HepG2 (cell line): ENCODE results near the gene CRIM1. TPM values are rescaled to one million over a fixed set of nuclear protein-coding genes. Genes with fewer than 3 reads are reported as not detected.
A peak's percentile ranks its signal among the peaks of the same experiment; 100 is the strongest.

ENCODE experiments used
- ATAC-seq: fragments of 200-7000 bp; cut with Tn5 transposase; 3 replicates; pipeline ENCODE4 v1.9.1; 2020; ENCODE audit warnings: mild to moderate bottlenecking, moderate library complexity
- BruUV-seq: library from RNA; stranded (reverse); fragments of 400-500 nt; replicated peaks from 2 replicates; lab custom pipeline; 2021; lab: Mats Ljungman, UMichigan
- CTCF ChIA-PET: fragments of 300-600 bp; formaldehyde crosslinking; extraction: SDS; loops from one replicate; lab custom pipeline; 2021; ENCODE audit warnings: low total read pairs, inconsistent platforms, low intra/inter-chr PET ratio; lab: Yijun Ruan, JAX
- POLR2A ChIA-PET: fragments of 350-600 bp; sonication (Branson Sonifier 250); formaldehyde crosslinking; loops from one replicate; lab custom pipeline; 2020; ENCODE audit warnings: antibody characterized with exemption, inconsistent platforms; lab: Yijun Ruan, JAX
- DNase-seq: peaks from one replicate; pipeline ENCODE4 v3.0.0-alpha.2; 2015; ENCODE audit warnings: low spot score
- FAIRE-seq: peaks from 3 replicates; lab custom pipeline; 2011; peaks lifted over from hg19 to GRCh38; lab: Jason Lieb, UNC
- H2AFZ ChIP-seq: one replicate; pipeline ENCODE4 v1.6.1; 2011; ENCODE audit warnings: low read length, inconsistent platforms
- H3K27ac ChIP-seq: fragments of 300-600 bp; 3 replicates; pipeline ENCODE4 v1.8.0; 2011; ENCODE audit warnings: mixed run types, mild to moderate bottlenecking, mixed read lengths, low read length, inconsistent platforms; ENCODE audit not compliant: insufficient read depth; ENCODE audit errors: extremely low read length
- H3K27me3 ChIP-seq, 2 experiments: fragments of 200-600 bp in 1 of 2; 2 replicates in 1 of 2; 3 replicates in 1 of 2; pipeline versions ENCODE4 v1.6.0 to v1.8.0; 2011; ENCODE audit warnings: low read length in 2 of 2, mild to moderate bottlenecking in 2 of 2, moderate library complexity in 2 of 2, inconsistent platforms in 1 of 2; ENCODE audit not compliant: insufficient read depth in 2 of 2, control insufficient read depth in 1 of 2
- H3K36me3 ChIP-seq, 2 experiments: fragments of 200-600 bp in 1 of 2; replicated peaks in 1 of 2; 2 replicates in 1 of 2; 3 replicates in 1 of 2; pipeline versions ENCODE4 v1.5.1 to v1.8.0; 2011; ENCODE audit warnings: low read length in 2 of 2, inconsistent platforms in 1 of 2; ENCODE audit not compliant: insufficient read depth in 2 of 2, control insufficient read depth in 1 of 2
- H3K4me1 ChIP-seq: 2 replicates; pipeline ENCODE4 v1.5.1; 2012; ENCODE audit warnings: low read length, inconsistent platforms; ENCODE audit not compliant: insufficient read depth
- H3K4me2 ChIP-seq: 2 replicates; pipeline ENCODE4 v1.6.0; 2011; ENCODE audit warnings: low read depth, low read length, inconsistent platforms
- H3K4me3 ChIP-seq, 3 experiments: fragments of 200-600 bp in 1 of 3; sonication (generic), shearing (Covaris generic) in 1 of 3; replicated peaks in 1 of 3; 2 replicates each; pipeline ENCODE4 v1.5.1; 2011 to 2016; ENCODE audit warnings: low read length in 3 of 3, inconsistent platforms in 2 of 3, low read depth in 2 of 3, mild to moderate bottlenecking in 2 of 3, control low read depth in 1 of 3, mixed read lengths in 1 of 3; ENCODE audit not compliant: insufficient read depth in 1 of 3
- H3K79me2 ChIP-seq: one replicate; pipeline ENCODE4 v1.6.1; 2011; ENCODE audit warnings: low read length, inconsistent platforms; ENCODE audit not compliant: insufficient read depth
- H3K9ac ChIP-seq: 2 replicates; pipeline ENCODE4 v1.6.0; 2011; ENCODE audit warnings: mild to moderate bottlenecking, low read depth, low read length, inconsistent platforms; ENCODE audit not compliant: insufficient read depth
- H3K9me3 ChIP-seq: 2 replicates; pipeline ENCODE4 v1.5.1; 2012; ENCODE audit warnings: mild to moderate bottlenecking, low read length
- H4K20me1 ChIP-seq: 2 replicates; pipeline ENCODE4 v1.6.0; 2011; ENCODE audit warnings: inconsistent platforms, mild to moderate bottlenecking, low read length, moderate library complexity; ENCODE audit not compliant: insufficient read depth
- ARID5B ChIP-seq: IDR thresholded peaks from 2 replicates; pipeline ENCODE4 v1.4.0; 2020; ENCODE audit warnings: mild to moderate bottlenecking, missing genetic modification reagents
- CEBPG ChIP-seq: IDR thresholded peaks from 2 replicates; pipeline ENCODE4 v1.6.1; 2016
- HNRNPH1 ChIP-seq: fragments of 200-400 bp; formaldehyde crosslinking; optimal IDR thresholded peaks from 2 replicates; pipeline ENCODE3; 2017; ENCODE audit warnings: mild to moderate bottlenecking, low read depth, low read length
- MAFK ChIP-seq, 2 experiments: IDR thresholded peaks in 1 of 2; conservative IDR thresholded peaks in 1 of 2; 2 replicates each; pipeline ENCODE4 v1.6.1; 2011; ENCODE audit warnings: improper control_type of control experiment in 2 of 2, low read length in 2 of 2
- SAP130 ChIP-seq: IDR thresholded peaks from 2 replicates; pipeline ENCODE4 v1.6.1; 2016; ENCODE audit warnings: low read depth
- WIZ ChIP-seq: sonication (generic); formaldehyde crosslinking; IDR thresholded peaks from 2 replicates; pipeline ENCODE4 v1.5.1; 2020; ENCODE audit warnings: mild to moderate bottlenecking, missing genetic modification reagents
- WGBS: methylation state at CpG from one replicate; pipeline ENCODE4 v1.1.6; 2017; ENCODE audit warnings: low lambda C conversion rate; 5-methylcytosine and 5-hydroxymethylcytosine counted together
- in situ Hi-C: cut with HindIII; loops from 2 replicates; pipeline ENCODE4 v1.10.0; 2017; ENCODE audit warnings: low pct_unique_long_range_greater_than_20kb; ENCODE audit not compliant: extremely low pct_ligation_motif_present
- intact Hi-C: fragments of 100-400 bp; cut with micrococcal nuclease; formaldehyde crosslinking; loops from one replicate; pipeline ENCODE4 v1.10.0; 2022; ENCODE audit not compliant: unreplicated experiment
- polyA plus RNA-seq, 8 experiments: library from polyadenylated mRNA; depleted of rRNA in 3 of 8; stranded (reverse) in 7 of 8; unstranded in 1 of 8; fragments of >200 nt; fragmentation: Illumina TruSeq in 4 of 8; extraction: Trizol in 4 of 8; gene quantifications; 2 replicates each; pipeline versions ENCODE4 v1.2.1 to v1.2.3, GENCODE V29; 2011 to 2016; ENCODE audit warnings: low read depth in 4 of 8, missing spikeins in 1 of 8, mixed read lengths in 1 of 8; ENCODE audit not compliant: insufficient read depth in 1 of 8
- total RNA-seq, 5 experiments: library from RNA; depleted of rRNA; stranded (reverse); fragments of >200 nt; fragmentation: Illumina TruSeq; extraction: Trizol; gene quantifications; 2 replicates each; pipeline ENCODE4 v1.2.3, GENCODE V29; 2016; ENCODE audit warnings: low read depth in 1 of 5

CRIM1 gene
- total and polyA plus RNA-seq, 2 of the 13 experiments (the other 11 are each of a cell fraction or from before 2014, with no cell fraction given): 39.1 to 69.9 TPM

- FAIRE-seq: peak; percentile 64
- 21% methylated on average over 3 of the region's 3 CpGs for WGBS
- ATAC-seq: no peak
- Histone ChIP-seq H4K20me1 (peaks cover 7% of the 10 kb centered on the region), H3K9ac (peak overlapping the region; percentile 24; the same call in 1 of the 2 replicates), H3K4me1 (peaks cover 41% of the 10 kb centered on the region), H3K27me3 (no peaks in the 10 kb centered on the region; a peak in 1 of 5 replicates), H3K27ac (peak overlapping the region; percentile 16), H2AFZ (no peak overlapping the region), H3K36me3 (no peaks in the 10 kb centered on the region), H3K79me2 (peaks cover 28% of the 10 kb centered on the region), H3K4me2 (peak overlapping the region; percentile 56), H3K9me3 (no peaks in the 10 kb centered on the region), H3K4me3 (peak overlapping the region in 2 of 3 experiments; percentile 11 to 22; a peak in 1 of 6 replicates)
- 0 out of 2 replicates have a peak, but pooled peaks have one; percentile 43 for TF ChIP-seq CEBPG (CRISPR knock-in tag)
- no peak for TF ChIP-seq HNRNPH1
- TF ChIP-seq SAP130: peak; percentile 9; the same call in 1 of the 2 replicates
- TF ChIP-seq WIZ (CRISPR knock-in tag): no peak
- TF ChIP-seq MAFK (conservative IDR thresholded peaks at IDR 0.05 in 1 of 2, IDR thresholded peaks at IDR 0.05 in 1 of 2; ENCODE audit: low read length in 2 of 2): no peak
- 0 out of 2 replicates have a peak, but pooled peaks have one; percentile 13 for TF ChIP-seq ARID5B (CRISPR knock-in tag)
- POLR2A ChIA-PET: interaction anchor here (0.9 to 6.7 kb wide), 9 partner anchors 19 to 307 kb away, joined by 3 to 53 read pairs (median 4); no protein-coding TSS in a partner anchor
- intact Hi-C loops: loop anchor here (1.0 kb wide), 4 partner anchors 108 to 312 kb away; no protein-coding TSS in a partner anchor
- DNase-seq: peak; percentile 62
- in situ Hi-C loops: loop anchor here (5.0 kb wide), 1 partner anchor 310 kb away; no protein-coding TSS in a partner anchor
- BruUV-seq: no TSS peak
- CTCF ChIA-PET: interaction anchor here (0.6 to 2.4 kb wide), 3 partner anchors 107 to 386 kb away, joined by 3 to 21 read pairs (median 18); no protein-coding TSS in a partner anchor
These were observed 2.9 kb upstream of the CRIM1 start for GRCh38 chr2:36352701-36353100.
